CD4-positive, alpha-beta T cell (primary cell): ENCODE results near the gene SARM1. TPM values are rescaled to one million over a fixed set of nuclear protein-coding genes. Genes with fewer than 3 reads are reported as not detected.
A peak's percentile ranks its signal among the peaks of the same experiment; 100 is the strongest.

ENCODE experiments used
- ATAC-seq: fragments of 200-7000 bp; cut with Tn5 transposase; one replicate; pipeline ENCODE4 v1.10.0; 2022; ENCODE audit warnings: mild to moderate bottlenecking; ENCODE audit not compliant: poor library complexity
- CTCF ChIA-PET: fragments of 350-600 bp; sonication (Branson Sonifier 250); formaldehyde crosslinking; loops from one replicate; lab custom pipeline; 2021; ENCODE audit warnings: antibody characterized with exemption, inconsistent platforms; lab: Charles Lee
- POLR2A ChIA-PET: fragments of 350-600 bp; sonication (Branson Sonifier 250); formaldehyde crosslinking; loops from one replicate; lab custom pipeline; 2021; ENCODE audit warnings: antibody characterized with exemption, inconsistent platforms; lab: Charles Lee
- DNase-seq, 14 experiments: peaks; one replicate each; pipeline ENCODE4 v3.0.0-alpha.2; 2013 to 2020; ENCODE audit warnings: mixed read lengths in 2 of 14
- H3K27ac ChIP-seq, 2 donors: one replicate each; pipeline versions ENCODE4 v1.5.1 to v1.7.0; 2013; ENCODE audit warnings: low read length in 2 of 2, low read depth in 1 of 2, mild to moderate bottlenecking in 1 of 2
- H3K27me3 ChIP-seq, 2 experiments: 1 replicate in 1 of 2; 2 replicates in 1 of 2; pipeline versions ENCODE4 v1.6.1 to v1.7.0; 2013; ENCODE audit warnings: low read length in 2 of 2, control low read depth in 1 of 2, mild to moderate bottlenecking in 1 of 2, moderate library complexity in 1 of 2; ENCODE audit not compliant: insufficient read depth in 2 of 2, control insufficient read depth in 1 of 2
- H3K36me3 ChIP-seq: one replicate; pipeline ENCODE4 v1.6.1; 2013; ENCODE audit warnings: low read length, control low read depth; ENCODE audit not compliant: insufficient read depth
- H3K4me1 ChIP-seq: one replicate; pipeline ENCODE4 v1.6.1; 2013; ENCODE audit warnings: low read length, control low read depth; ENCODE audit not compliant: insufficient read depth
- H3K4me3 ChIP-seq: one replicate; pipeline ENCODE4 v1.5.1; 2013; ENCODE audit warnings: mild to moderate bottlenecking, low read length, moderate library complexity
- H3K9me3 ChIP-seq, 2 experiments: 1 replicate in 1 of 2; 2 replicates in 1 of 2; pipeline versions ENCODE4 v1.6.1 to v1.7.0; 2013; ENCODE audit warnings: low read length in 2 of 2, mild to moderate bottlenecking in 2 of 2, control low read depth in 1 of 2, moderate library complexity in 1 of 2; ENCODE audit not compliant: control insufficient read depth in 1 of 2, insufficient read depth in 1 of 2
- H3K27ac Mint-ChIP-seq: one replicate; pipeline ENCODE4 v1.8.0; 2020; ENCODE audit warnings: mixed read lengths
- H3K27me3 Mint-ChIP-seq: one replicate; pipeline ENCODE4 v1.8.0; 2021; ENCODE audit warnings: mixed read lengths
- H3K36me3 Mint-ChIP-seq: one replicate; pipeline ENCODE4 v1.8.0; 2021; ENCODE audit warnings: low read depth, mixed read lengths
- H3K4me1 Mint-ChIP-seq: one replicate; pipeline ENCODE4 v1.8.0; 2021; ENCODE audit warnings: low read depth, mixed read lengths
- H3K4me3 Mint-ChIP-seq: one replicate; pipeline ENCODE4 v1.8.0; 2020; ENCODE audit warnings: mild to moderate bottlenecking, mixed read lengths
- H3K9me3 Mint-ChIP-seq: one replicate; pipeline ENCODE4 v1.8.0; 2020; ENCODE audit warnings: mixed read lengths
- intact Hi-C, 2 experiments: fragments of 100-400 bp; cut with DNase I in 1 of 2; cut with micrococcal nuclease in 1 of 2; formaldehyde crosslinking; loops; one replicate each; pipeline versions ENCODE4 v1.15.1 to v1.9.0; 2023 to 2025; cut with DNase I, micrococcal nuclease
- total RNA-seq, 174 experiments: library from RNA in 2 of 174; stranded (reverse) in 2 of 174; gene quantifications; one replicate each; pipeline ENCODE4 v1.2.3 and lab custom pipeline; 2021 to 2026
- TF ChIP-seq, protein P1 (sequence below): fragments of 200-600 bp; IDR thresholded peaks from one replicate; pipeline ENCODE4 v1.8.0; 2022; ENCODE audit warnings: antibody characterized with exemption, mild to moderate bottlenecking

The SARM1 gene
- total RNA-seq, 2 experiments from 2014 or later: 12.5 to 15.4 TPM

DNA sequence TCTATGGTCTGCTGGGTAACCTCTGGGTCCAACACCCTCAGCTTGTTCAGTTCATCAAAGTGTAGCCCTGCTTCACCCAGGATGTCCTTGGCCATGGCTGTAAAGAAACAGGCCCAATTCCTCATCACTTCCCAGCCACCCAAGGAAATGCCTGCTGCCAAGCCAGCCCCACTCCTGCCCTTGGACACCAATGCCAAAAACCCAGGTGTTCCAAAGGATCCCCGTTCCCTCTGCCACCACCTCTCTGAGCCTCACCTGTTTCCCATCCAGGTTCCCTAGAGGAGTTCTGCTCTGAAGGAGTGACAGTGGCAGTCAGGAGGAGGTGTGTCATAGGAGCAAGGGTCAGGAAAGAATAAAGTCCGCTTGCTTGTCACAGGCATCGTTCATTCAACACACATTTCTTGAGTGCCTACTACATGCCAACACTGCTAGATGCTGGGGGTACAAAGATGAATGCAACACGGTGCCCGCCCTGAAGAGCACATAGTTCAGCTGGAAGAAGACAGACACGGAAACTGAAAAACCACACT is 39.5 kb upstream of the SARM1 start:
- H3K4me3 ChIP-seq: no peak overlapping the region
- no peak for DNase-seq
- Mint-ChIP-seq H3K27ac (no peak overlapping the region), H3K4me1 (peaks cover 40% of the 10 kb centered on the region), H3K36me3 (peaks cover 60% of the 10 kb centered on the region), H3K9me3 (no peaks in the 10 kb centered on the region), H3K27me3 (no peaks in the 10 kb centered on the region), H3K4me3 (peak overlapping the region; percentile 76)
- peaks cover 35% of the 10 kb centered on the region for H3K4me1 ChIP-seq
- no peaks in the 10 kb centered on the region for H3K9me3 ChIP-seq
- peaks cover 42% of the 10 kb centered on the region for H3K36me3 ChIP-seq
- TF ChIP-seq, protein P1, sequence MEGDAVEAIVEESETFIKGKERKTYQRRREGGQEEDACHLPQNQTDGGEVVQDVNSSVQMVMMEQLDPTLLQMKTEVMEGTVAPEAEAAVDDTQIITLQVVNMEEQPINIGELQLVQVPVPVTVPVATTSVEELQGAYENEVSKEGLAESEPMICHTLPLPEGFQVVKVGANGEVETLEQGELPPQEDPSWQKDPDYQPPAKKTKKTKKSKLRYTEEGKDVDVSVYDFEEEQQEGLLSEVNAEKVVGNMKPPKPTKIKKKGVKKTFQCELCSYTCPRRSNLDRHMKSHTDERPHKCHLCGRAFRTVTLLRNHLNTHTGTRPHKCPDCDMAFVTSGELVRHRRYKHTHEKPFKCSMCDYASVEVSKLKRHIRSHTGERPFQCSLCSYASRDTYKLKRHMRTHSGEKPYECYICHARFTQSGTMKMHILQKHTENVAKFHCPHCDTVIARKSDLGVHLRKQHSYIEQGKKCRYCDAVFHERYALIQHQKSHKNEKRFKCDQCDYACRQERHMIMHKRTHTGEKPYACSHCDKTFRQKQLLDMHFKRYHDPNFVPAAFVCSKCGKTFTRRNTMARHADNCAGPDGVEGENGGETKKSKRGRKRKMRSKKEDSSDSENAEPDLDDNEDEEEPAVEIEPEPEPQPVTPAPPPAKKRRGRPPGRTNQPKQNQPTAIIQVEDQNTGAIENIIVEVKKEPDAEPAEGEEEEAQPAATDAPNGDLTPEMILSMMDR: no peak
- intact Hi-C loops: loop anchor here in 1 of 2 experiments (10.0 kb wide), 2 partner anchors 313 to 513 kb away; partner anchors contain the start of genes BLTP2 and FAM222B
- H3K27ac ChIP-seq: no peak overlapping the region
- POLR2A ChIA-PET: interaction anchor here (2.1 kb wide), 1 partner anchor 13 kb away, joined by 7 read pairs; the partner anchor contains the start of gene TMEM97
- no peak for ATAC-seq
- CTCF ChIA-PET: interaction anchor here (1.6 kb wide), 1 partner anchor 26 kb away, joined by 6 read pairs; no protein-coding TSS in a partner anchor
- no peaks in the 10 kb centered on the region for H3K27me3 ChIP-seq

DNA sequence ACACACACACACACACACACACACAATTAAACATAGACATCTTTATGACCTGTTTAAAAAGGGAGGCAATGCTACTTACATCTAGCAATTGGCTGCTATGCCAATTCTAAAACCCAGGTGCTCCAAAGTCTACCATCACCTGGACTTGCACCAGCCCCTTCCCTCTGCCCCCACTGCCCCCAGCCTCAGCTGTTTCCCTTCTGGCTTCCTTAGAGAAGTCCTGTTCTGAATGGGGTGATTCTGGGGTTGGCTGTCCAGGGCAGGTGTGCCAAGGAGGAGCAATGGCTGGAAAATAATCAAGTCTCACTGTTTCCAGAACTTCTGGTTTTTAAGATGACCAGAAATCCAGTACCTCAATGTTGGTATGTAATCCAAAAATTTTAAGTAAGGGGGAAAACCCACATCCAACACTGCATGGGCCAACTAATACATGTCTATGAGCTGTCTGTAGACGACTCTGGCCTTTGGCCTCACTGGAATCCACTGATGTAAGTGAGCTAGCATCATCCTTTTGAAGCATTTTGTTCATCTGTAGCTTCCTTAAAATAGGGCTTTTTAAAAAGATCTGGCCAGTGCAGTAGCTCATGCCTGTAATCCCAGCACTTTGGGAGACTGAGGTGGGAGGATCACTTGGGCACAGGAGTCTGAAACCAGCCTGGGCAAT is 38.3 kb upstream of the SARM1 start:
- Mint-ChIP-seq H3K36me3 (peaks cover 48% of the 10 kb centered on the region), H3K9me3 (no peaks in the 10 kb centered on the region), H3K27ac (peak overlapping the region; percentile 88), H3K4me1 (peaks cover 51% of the 10 kb centered on the region), H3K4me3 (peak overlapping the region; percentile 98), H3K27me3 (no peaks in the 10 kb centered on the region)
- H3K27me3 ChIP-seq: no peaks in the 10 kb centered on the region
- no peaks in the 10 kb centered on the region for H3K9me3 ChIP-seq
- no peak for DNase-seq
- H3K27ac ChIP-seq: no peak overlapping the region
- TF ChIP-seq, protein P1: no peak
- CTCF ChIA-PET: no interaction called here
- ATAC-seq: no peak
- POLR2A ChIA-PET: interaction anchor here (1.6 kb wide), 1 partner anchor 24 kb away, joined by 4 read pairs; the partner anchor contains the start of gene POLDIP2
- H3K4me3 ChIP-seq: no peak overlapping the region
- intact Hi-C loops: loop anchor here in 1 of 2 experiments (10.0 kb wide), 2 partner anchors 312 to 512 kb away; partner anchors contain the start of genes BLTP2 and FAM222B
- peaks cover 36% of the 10 kb centered on the region for H3K36me3 ChIP-seq
- H3K4me1 ChIP-seq: peaks cover 38% of the 10 kb centered on the region

DNA sequence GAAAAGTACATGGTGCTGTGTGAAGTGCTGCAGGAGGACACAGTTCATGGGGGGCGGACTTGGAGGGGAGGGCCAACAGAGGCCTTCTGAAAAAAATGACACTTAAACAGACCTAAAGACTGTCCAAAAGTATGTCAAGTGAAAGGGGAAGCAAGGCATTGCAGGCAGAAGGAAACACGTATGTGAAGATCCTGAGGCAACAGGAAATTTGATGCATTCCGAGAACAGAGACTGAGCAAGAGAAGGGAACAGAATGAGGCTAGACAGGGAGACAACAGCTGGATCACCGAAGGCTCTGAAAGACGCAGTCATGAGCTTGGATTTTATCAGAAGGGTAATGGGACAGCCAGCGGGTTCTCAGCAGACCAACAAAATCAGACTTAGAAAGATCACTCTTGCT is 37.3 kb upstream of the SARM1 start:
- TF ChIP-seq, protein P1: no peak
- no peak for ATAC-seq
- ChIA-PET POLR2A (interaction anchor here (1.9 to 2.5 kb wide), 2 partner anchors 23 to 616 kb away, joined by 6 to 118 read pairs; partner anchors contain the start of gene POLDIP2), CTCF (interaction anchor here (2.3 kb wide), 1 partner anchor 15 kb away, joined by 15 read pairs; the partner anchor contains the start of gene TMEM97)
- Mint-ChIP-seq H3K4me1 (peaks cover 56% of the 10 kb centered on the region), H3K4me3 (peak overlapping the region; percentile 98), H3K27me3 (no peaks in the 10 kb centered on the region), H3K27ac (peak overlapping the region; percentile 88), H3K9me3 (no peaks in the 10 kb centered on the region), H3K36me3 (peaks cover 39% of the 10 kb centered on the region)
- H3K4me3 ChIP-seq: no peak overlapping the region
- intact Hi-C loops: loop anchor here in 1 of 2 experiments (2.0 to 10.0 kb wide), 3 partner anchors 311 to 619 kb away; partner anchors contain the start of genes BLTP2 and FAM222B
- H3K27ac ChIP-seq: no peak overlapping the region
- H3K4me1 ChIP-seq: peaks cover 38% of the 10 kb centered on the region
- H3K36me3 ChIP-seq: peaks cover 31% of the 10 kb centered on the region
- H3K27me3 ChIP-seq: no peaks in the 10 kb centered on the region
- peak in 2 of 14 experiments; percentile 2 to 36 for DNase-seq
- no peaks in the 10 kb centered on the region for H3K9me3 ChIP-seq
